ENCODE results near the gene SPINT3. TPM values are rescaled to one million over a fixed set of nuclear protein-coding genes. Genes with fewer than 3 reads are reported as not detected.

SPINT3 gene
- total and polyA plus RNA-seq, 10 of the 15 experiments (the other 5 are each of a cell fraction or from before 2014, with no cell fraction given): not detected

DNA sequence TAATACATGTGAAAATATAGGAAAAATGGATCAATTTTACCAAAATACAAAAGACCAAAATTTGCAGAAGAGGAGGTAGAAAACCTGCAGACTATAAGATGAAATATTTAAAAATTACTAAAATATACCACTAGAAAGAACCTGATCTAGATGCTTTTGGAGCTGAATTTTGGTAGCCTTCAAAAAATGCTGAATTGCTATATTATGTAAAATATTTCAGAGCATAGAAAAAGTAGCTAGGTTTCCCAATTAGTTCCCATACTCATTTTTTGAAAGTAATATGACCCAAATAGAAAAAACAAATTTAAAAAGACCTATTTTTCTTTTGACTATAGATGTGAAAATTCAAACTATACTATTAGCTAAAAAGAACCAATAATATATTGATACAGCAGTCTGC lies 35.3 kb upstream of the SPINT3 start:
- intact Hi-C loops (cut with micrococcal nuclease; ENCODE audit: unreplicated experiment) (no loop called here), in situ Hi-C loops (cut with MboI) (no loop called here)
- TF ChIP-seq ESRRA (IDR thresholded peaks at IDR 0.05; ENCODE audit: low read length) (no peak), EGR1 (IDR thresholded peaks at IDR 0.05; ENCODE audit: borderline replicate concordance in 1 of 2, low read depth in 2 of 2, low read length in 2 of 2) (no peak), NR2F1 (conservative IDR thresholded peaks at IDR 0.05) (no peak), HCFC1 (IDR thresholded peaks at IDR 0.05; ENCODE audit: low read length) (no peak), SMAD5 (IDR thresholded peaks at IDR 0.05; ENCODE audit: low read depth) (no peak), RBBP5 (conservative IDR thresholded peaks at IDR 0.05) (no peak), CHD2 (IDR thresholded peaks at IDR 0.05; ENCODE audit: borderline replicate concordance, low read depth, low read length) (no peak), BACH1 (IDR thresholded peaks at IDR 0.05; ENCODE audit: borderline replicate concordance) (no peak)
- TF ChIP-seq, protein P1, sequence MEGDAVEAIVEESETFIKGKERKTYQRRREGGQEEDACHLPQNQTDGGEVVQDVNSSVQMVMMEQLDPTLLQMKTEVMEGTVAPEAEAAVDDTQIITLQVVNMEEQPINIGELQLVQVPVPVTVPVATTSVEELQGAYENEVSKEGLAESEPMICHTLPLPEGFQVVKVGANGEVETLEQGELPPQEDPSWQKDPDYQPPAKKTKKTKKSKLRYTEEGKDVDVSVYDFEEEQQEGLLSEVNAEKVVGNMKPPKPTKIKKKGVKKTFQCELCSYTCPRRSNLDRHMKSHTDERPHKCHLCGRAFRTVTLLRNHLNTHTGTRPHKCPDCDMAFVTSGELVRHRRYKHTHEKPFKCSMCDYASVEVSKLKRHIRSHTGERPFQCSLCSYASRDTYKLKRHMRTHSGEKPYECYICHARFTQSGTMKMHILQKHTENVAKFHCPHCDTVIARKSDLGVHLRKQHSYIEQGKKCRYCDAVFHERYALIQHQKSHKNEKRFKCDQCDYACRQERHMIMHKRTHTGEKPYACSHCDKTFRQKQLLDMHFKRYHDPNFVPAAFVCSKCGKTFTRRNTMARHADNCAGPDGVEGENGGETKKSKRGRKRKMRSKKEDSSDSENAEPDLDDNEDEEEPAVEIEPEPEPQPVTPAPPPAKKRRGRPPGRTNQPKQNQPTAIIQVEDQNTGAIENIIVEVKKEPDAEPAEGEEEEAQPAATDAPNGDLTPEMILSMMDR (IDR thresholded peaks at IDR 0.05 in 2 of 3, conservative IDR thresholded peaks at IDR 0.05 in 1 of 3; ENCODE audit: control insufficient read depth in 2 of 3, extremely low read depth in 1 of 3, insufficient read depth in 1 of 3, low read depth in 3 of 3, low read length in 3 of 3): no peak
- TF ChIP-seq, protein P2, sequence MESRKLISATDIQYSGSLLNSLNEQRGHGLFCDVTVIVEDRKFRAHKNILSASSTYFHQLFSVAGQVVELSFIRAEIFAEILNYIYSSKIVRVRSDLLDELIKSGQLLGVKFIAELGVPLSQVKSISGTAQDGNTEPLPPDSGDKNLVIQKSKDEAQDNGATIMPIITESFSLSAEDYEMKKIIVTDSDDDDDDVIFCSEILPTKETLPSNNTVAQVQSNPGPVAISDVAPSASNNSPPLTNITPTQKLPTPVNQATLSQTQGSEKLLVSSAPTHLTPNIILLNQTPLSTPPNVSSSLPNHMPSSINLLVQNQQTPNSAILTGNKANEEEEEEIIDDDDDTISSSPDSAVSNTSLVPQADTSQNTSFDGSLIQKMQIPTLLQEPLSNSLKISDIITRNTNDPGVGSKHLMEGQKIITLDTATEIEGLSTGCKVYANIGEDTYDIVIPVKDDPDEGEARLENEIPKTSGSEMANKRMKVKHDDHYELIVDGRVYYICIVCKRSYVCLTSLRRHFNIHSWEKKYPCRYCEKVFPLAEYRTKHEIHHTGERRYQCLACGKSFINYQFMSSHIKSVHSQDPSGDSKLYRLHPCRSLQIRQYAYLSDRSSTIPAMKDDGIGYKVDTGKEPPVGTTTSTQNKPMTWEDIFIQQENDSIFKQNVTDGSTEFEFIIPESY (IDR thresholded peaks at IDR 0.05): no peak
- TF ChIP-seq, protein P3, sequence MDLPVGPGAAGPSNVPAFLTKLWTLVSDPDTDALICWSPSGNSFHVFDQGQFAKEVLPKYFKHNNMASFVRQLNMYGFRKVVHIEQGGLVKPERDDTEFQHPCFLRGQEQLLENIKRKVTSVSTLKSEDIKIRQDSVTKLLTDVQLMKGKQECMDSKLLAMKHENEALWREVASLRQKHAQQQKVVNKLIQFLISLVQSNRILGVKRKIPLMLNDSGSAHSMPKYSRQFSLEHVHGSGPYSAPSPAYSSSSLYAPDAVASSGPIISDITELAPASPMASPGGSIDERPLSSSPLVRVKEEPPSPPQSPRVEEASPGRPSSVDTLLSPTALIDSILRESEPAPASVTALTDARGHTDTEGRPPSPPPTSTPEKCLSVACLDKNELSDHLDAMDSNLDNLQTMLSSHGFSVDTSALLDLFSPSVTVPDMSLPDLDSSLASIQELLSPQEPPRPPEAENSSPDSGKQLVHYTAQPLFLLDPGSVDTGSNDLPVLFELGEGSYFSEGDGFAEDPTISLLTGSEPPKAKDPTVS (IDR thresholded peaks at IDR 0.05; ENCODE audit: low read depth, low read length): no peak
- Histone ChIP-seq H3K36me3 (ENCODE audit: control insufficient read depth in 2 of 2, insufficient read depth in 2 of 2, low read length in 1 of 2) (no peaks in the 10 kb centered on the region), H3K4me2 (ENCODE audit: control insufficient read depth, insufficient read depth) (no peak overlapping the region), H3K9me3 (replicated peaks; ENCODE audit: control insufficient read depth, insufficient read depth, low read length) (no peaks in the 10 kb centered on the region), H3K4me3 (no peak overlapping the region), H3K79me2 (ENCODE audit: control insufficient read depth, insufficient read depth, low read length) (no peaks in the 10 kb centered on the region), H2AFZ (ENCODE audit: control insufficient read depth, low read depth, low read length) (no peak overlapping the region), H3K4me1 (ENCODE audit: control insufficient read depth, insufficient read depth, low read length) (no peaks in the 10 kb centered on the region), H3K27me3 (replicated peaks in 1 of 2; ENCODE audit: control insufficient read depth in 2 of 2, insufficient read depth in 2 of 2, low read length in 1 of 2) (no peaks in the 10 kb centered on the region; a peak in 2 of 4 replicates), H3K9ac (ENCODE audit: control insufficient read depth, insufficient read depth, low read length) (no peak overlapping the region), H4K20me1 (ENCODE audit: control insufficient read depth, insufficient read depth) (no peaks in the 10 kb centered on the region), H3K27ac (ENCODE audit: control insufficient read depth, insufficient read depth) (no peak overlapping the region)
- ChIA-PET CTCF (interaction anchor here (0.7 kb wide), 1 partner anchor 540 kb away, joined by 3 read pairs; no protein-coding TSS in a partner anchor), POLR2A (interaction anchor here (0.7 kb wide), 1 partner anchor 789 kb away, joined by 3 read pairs; no protein-coding TSS in a partner anchor), SMC1A (ENCODE audit: uncharacterized antibody, unreplicated experiment) (no interaction called here), RAD21 (ENCODE audit: unreplicated experiment) (no interaction called here)
- FAIRE-seq (no peak), DNase-seq (ENCODE audit: low read depth, low spot score) (no peak), ATAC-seq (no peak)
- no TSS peak for BruUV-seq (replicated peaks)

Measured in GM12878 (cell line).